NCI-H526 (cell line): ENCODE data around the gene LRIG2.

Experiments used
- DNase-seq, 2 experiments: peaks; one replicate each; lab custom pipeline; 2025; lab: John Stamatoyannopoulos, UW

LRIG2 gene

DNA sequence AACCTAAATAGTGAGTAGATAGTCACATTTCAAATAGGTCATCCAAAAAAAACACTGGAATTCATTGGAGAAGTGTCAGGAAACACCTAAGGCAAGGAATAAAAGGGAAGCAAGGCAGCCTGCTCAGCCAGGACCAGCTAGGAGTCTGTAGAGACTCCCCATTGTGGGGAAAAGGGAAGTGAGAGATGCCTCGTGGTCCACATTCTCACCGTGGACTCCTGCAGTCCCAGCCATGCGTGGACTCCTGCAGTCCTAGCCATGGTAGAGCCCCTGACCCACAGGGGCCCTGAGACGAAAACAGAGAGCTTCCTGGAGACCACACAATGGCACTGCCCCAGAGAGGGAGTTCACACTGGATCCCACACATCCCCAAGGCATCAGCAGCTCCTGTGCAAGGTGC lies 97.5 kb downstream of the LRIG2 start:
- DNase-seq = no peak

DNA sequence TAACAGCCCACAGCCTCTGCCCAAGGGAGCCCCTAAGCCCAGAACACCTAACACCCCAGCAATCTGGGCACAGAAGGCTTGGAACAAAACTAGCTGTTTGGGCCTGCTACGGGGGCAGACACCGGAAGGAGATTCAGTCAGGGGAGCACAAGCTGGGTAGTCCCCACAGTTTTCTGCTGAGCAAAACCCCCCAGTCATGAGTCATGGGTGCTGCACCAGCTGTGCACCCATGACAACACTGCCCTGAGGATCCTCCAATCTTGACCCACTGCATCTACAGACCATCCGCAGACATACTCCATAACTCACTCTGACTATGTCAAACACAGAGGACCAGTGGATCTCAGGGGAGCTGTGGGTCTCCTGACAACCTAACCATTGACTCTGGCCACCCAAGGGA lies 105.1 kb downstream of the LRIG2 start:
- DNase-seq = no peak

DNA sequence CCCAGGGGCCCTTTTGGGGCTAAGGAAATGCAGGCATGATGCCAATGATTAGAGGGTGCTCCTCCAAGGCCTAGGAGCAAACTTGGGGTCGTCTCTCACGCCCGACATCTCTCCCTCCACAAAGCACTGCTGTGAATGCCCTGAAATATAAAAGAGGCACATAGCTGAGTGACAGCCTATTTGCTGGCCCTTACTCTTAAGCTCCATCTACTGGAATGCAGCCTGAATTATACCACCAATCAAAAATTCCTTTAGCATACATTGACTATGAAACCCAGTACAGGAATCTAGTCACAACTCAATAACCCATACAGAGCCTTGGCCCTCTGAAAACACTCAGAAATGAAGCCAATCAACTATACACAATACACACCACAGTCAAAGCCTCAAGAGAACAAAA lies 105.5 kb downstream of the LRIG2 start:
- DNase-seq = no peak
